Vagina (tissue), 2 donors: ENCODE results near the gene PRSS36. TPM values are rescaled to one million over a fixed set of nuclear protein-coding genes. Genes with fewer than 3 reads are reported as not detected.

Experiments used
- DNase-seq, 2 donors: peaks; one replicate each; pipeline ENCODE4 v3.0.0-alpha.2; 2017; ENCODE audit errors: extremely low spot score in 2 of 2
- H3K27ac ChIP-seq: fragments of 200-600 bp; sonication (generic); one replicate; pipeline ENCODE4 v1.5.1; 2019
- H3K27me3 ChIP-seq: fragments of 200-600 bp; sonication (generic); one replicate; pipeline ENCODE4 v1.5.1; 2019
- H3K36me3 ChIP-seq, 2 donors: fragments of 200-600 bp; sonication (generic); one replicate each; pipeline ENCODE4 v1.5.1; 2017 to 2019
- H3K4me1 ChIP-seq: fragments of 200-600 bp; sonication (generic); one replicate; pipeline ENCODE4 v1.5.1; 2019
- H3K4me3 ChIP-seq, 2 donors: fragments of 200-600 bp; sonication (generic); 1 replicate in 1 of 2; 2 replicates in 1 of 2; pipeline ENCODE4 v1.5.1; 2016 to 2019
- H3K9me3 ChIP-seq: fragments of 200-600 bp; sonication (generic); one replicate; pipeline ENCODE4 v1.5.1; 2019
- POLR2A ChIP-seq, 2 donors: fragments of 450-650 bp; IDR thresholded peaks; one replicate each; pipeline ENCODE4 v1.6.1; 2017; ENCODE audit warnings: antibody characterized with exemption in 2 of 2, mild to moderate bottlenecking in 2 of 2, moderate library complexity in 2 of 2
- POLR2AphosphoS5 ChIP-seq, 2 donors: sonication (generic); formaldehyde crosslinking; IDR thresholded peaks; one replicate each; pipeline ENCODE4 v1.9.0; 2017; ENCODE audit warnings: antibody characterized with exemption in 2 of 2, mild to moderate bottlenecking in 2 of 2, low read depth in 1 of 2; ENCODE audit not compliant: insufficient read depth in 1 of 2
- intact Hi-C: fragments of 100-400 bp; cut with DNase I; formaldehyde crosslinking; loops from one replicate; pipeline ENCODE4 v1.15.1; 2023
- total RNA-seq: library from RNA; depleted of rRNA; stranded (reverse); fragments of >200 nt; gene quantifications from one replicate; pipeline ENCODE4 v1.2.3, GENCODE V29; 2016
- TF ChIP-seq, protein P1 (sequence below), 3 experiments: fragments of 450-650 bp in 2 of 3; fragments of 200-600 bp in 1 of 3; sonication (generic) in 1 of 3; IDR thresholded peaks; one replicate each; pipeline ENCODE4 v1.5.1; 2017 to 2019; ENCODE audit warnings: antibody characterized with exemption in 3 of 3, mild to moderate bottlenecking in 2 of 3, moderate library complexity in 2 of 3

The PRSS36 gene
- total RNA-seq, 1 donor from 2014 or later = 1.2 TPM

DNA sequence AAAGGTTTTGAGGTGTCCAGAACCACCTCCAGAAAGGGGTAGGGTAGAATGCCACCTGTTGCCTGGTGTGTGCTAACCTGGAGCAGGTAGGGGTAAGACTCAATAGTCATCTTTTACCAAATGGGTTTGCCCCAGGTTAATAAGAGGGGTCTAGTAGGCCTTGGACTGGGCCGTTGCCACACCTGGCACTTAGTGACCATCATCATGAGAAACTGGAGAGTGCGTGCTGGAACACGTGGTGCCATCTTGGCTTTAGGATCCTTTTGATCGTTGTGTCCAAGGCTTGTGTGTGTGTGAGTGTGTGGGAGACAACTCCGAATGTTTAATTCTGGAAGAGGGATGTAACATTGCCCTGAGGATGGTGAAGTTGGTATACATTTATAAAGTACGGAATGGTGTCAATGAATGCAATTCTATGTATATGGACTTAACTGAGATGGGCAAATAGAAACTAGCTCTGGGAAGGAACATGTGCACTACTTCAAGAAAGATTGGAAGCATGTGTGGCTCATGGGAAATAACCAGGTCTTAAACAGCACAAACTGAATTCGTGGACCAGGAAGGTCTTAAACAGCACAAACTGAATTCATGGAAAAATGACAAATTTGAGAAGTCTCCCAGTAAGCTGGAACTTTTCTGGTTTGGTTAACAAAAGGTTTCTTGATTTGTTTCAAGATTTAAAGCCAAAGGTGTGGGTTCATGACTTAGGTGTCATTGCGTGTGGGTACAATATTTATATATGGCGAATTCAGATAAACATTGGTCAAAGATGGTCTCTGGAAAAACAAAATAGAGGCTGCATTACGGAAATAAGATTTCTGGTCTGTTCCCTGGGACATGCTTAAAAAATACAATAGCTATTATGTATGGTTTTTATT lies 37.3 kb upstream of the PRSS36 start:
- Histone ChIP-seq H3K36me3 (peaks cover 4 to 99% of the 10 kb centered on the region in 2 donors), H3K27me3 (no peaks in the 10 kb centered on the region), H3K27ac (no peak overlapping the region), H3K9me3 (no peaks in the 10 kb centered on the region), H3K4me3 (no peak overlapping the region), H3K4me1 (peaks cover 24% of the 10 kb centered on the region)
- intact Hi-C loops = loop anchor here (10.0 kb wide), 1 partner anchor 258 kb away; the partner anchor contains the start of gene ZNF843
- no peak for DNase-seq
- TF ChIP-seq, protein P1, sequence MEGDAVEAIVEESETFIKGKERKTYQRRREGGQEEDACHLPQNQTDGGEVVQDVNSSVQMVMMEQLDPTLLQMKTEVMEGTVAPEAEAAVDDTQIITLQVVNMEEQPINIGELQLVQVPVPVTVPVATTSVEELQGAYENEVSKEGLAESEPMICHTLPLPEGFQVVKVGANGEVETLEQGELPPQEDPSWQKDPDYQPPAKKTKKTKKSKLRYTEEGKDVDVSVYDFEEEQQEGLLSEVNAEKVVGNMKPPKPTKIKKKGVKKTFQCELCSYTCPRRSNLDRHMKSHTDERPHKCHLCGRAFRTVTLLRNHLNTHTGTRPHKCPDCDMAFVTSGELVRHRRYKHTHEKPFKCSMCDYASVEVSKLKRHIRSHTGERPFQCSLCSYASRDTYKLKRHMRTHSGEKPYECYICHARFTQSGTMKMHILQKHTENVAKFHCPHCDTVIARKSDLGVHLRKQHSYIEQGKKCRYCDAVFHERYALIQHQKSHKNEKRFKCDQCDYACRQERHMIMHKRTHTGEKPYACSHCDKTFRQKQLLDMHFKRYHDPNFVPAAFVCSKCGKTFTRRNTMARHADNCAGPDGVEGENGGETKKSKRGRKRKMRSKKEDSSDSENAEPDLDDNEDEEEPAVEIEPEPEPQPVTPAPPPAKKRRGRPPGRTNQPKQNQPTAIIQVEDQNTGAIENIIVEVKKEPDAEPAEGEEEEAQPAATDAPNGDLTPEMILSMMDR (IDR thresholded peaks at IDR 0.05) = no peak
- TF ChIP-seq POLR2A (IDR thresholded peaks at IDR 0.05) = no peak
- no peak for TF ChIP-seq POLR2AphosphoS5 (IDR thresholded peaks at IDR 0.05; ENCODE audit: insufficient read depth in 1 of 2, low read depth in 1 of 2)

DNA sequence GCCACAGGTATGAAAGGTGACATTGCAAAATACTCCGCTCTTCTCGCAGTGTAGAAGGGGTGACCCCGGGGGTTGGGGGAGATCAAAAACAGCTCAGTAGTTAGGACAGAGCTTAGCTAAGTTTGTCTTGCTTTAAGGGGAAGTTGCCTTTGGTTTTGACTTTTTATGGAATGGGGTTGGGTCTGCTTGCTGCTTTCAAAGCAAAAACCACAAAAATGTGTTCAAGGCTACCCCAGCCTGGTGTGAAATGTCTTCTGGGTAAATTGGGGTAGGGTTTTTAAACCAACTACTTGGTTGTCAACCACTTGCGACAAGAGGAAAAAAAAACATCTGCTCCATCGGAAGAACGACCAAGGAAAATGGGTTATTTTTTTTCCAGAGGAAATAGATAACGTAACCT lies 36.3 kb upstream of the PRSS36 start:
- intact Hi-C loops = loop anchor here (10.0 kb wide), 1 partner anchor 259 kb away; the partner anchor contains the start of gene ZNF843
- Histone ChIP-seq H3K9me3 (no peaks in the 10 kb centered on the region), H3K36me3 (peaks cover 4 to 89% of the 10 kb centered on the region in 2 donors), H3K27me3 (no peaks in the 10 kb centered on the region), H3K27ac (no peak overlapping the region), H3K4me3 (no peak overlapping the region), H3K4me1 (peaks cover 34% of the 10 kb centered on the region)
- TF ChIP-seq POLR2A (IDR thresholded peaks at IDR 0.05) (no peak), POLR2AphosphoS5 (IDR thresholded peaks at IDR 0.05; ENCODE audit: insufficient read depth in 1 of 2, low read depth in 1 of 2) (no peak)
- TF ChIP-seq, protein P1 (IDR thresholded peaks at IDR 0.05) = no peak
- no peak for DNase-seq

DNA sequence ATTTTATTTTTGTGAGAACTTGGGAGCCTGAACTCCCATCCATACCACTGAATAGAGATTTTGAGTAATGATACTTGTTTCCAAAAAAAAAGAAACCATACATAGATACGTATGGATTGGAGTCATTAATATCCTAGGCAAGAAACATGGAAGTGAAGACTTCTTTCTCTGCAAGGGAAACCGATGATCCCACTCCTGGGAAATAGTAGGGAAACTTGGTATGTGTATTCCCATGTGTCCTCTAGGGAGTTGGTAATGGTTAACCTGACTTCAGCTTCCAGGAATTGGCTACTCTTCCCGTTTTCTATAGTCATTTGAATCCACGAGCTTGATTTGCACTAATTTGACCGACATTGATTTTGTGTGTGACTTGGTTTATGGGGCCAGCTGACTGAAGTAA lies 35.5 kb upstream of the PRSS36 start:
- no peak overlapping the region for H3K27ac ChIP-seq
- H3K9me3 ChIP-seq = no peaks in the 10 kb centered on the region
- no peak overlapping the region for H3K4me3 ChIP-seq
- no peaks in the 10 kb centered on the region for H3K27me3 ChIP-seq
- peaks cover 35% of the 10 kb centered on the region for H3K4me1 ChIP-seq
- TF ChIP-seq POLR2AphosphoS5 (IDR thresholded peaks at IDR 0.05; ENCODE audit: insufficient read depth in 1 of 2, low read depth in 1 of 2) (no peak), POLR2A (IDR thresholded peaks at IDR 0.05) (no peak)
- TF ChIP-seq, protein P1 (IDR thresholded peaks at IDR 0.05) = no peak
- H3K36me3 ChIP-seq = peaks cover 4 to 81% of the 10 kb centered on the region in 2 donors
- intact Hi-C loops = loop anchor here (10.0 kb wide), 1 partner anchor 259 kb away; the partner anchor contains the start of gene ZNF843
- no peak for DNase-seq

DNA sequence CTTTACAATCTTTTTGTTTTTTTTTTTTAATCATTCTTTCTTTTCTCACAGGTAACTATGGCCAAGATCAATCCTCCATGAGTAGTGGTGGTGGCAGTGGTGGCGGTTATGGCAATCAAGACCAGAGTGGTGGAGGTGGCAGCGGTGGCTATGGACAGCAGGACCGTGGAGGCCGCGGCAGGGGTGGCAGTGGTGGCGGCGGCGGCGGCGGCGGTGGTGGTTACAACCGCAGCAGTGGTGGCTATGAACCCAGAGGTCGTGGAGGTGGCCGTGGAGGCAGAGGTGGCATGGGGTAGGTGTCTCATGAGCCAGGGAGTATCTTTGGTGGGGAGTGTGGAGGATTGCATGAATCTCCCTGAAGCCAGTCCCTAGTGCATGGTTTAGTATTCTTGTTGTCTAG lies 35.0 kb upstream of the PRSS36 start:
- Histone ChIP-seq H3K27ac (no peak overlapping the region), H3K9me3 (no peaks in the 10 kb centered on the region), H3K4me3 (no peak overlapping the region), H3K36me3 (peaks cover 4 to 76% of the 10 kb centered on the region in 2 donors), H3K27me3 (no peaks in the 10 kb centered on the region), H3K4me1 (peaks cover 35% of the 10 kb centered on the region)
- TF ChIP-seq, protein P1 (IDR thresholded peaks at IDR 0.05) = no peak
- no peak for TF ChIP-seq POLR2A (IDR thresholded peaks at IDR 0.05)
- no peak for TF ChIP-seq POLR2AphosphoS5 (IDR thresholded peaks at IDR 0.05; ENCODE audit: insufficient read depth in 1 of 2, low read depth in 1 of 2)
- intact Hi-C loops = loop anchor here (10.0 kb wide), 1 partner anchor 260 kb away; the partner anchor contains the start of gene ZNF843
- DNase-seq = no peak
